Measurements from ENCODE around the gene CYP1A1.

Gene CYP1A1

DNA sequence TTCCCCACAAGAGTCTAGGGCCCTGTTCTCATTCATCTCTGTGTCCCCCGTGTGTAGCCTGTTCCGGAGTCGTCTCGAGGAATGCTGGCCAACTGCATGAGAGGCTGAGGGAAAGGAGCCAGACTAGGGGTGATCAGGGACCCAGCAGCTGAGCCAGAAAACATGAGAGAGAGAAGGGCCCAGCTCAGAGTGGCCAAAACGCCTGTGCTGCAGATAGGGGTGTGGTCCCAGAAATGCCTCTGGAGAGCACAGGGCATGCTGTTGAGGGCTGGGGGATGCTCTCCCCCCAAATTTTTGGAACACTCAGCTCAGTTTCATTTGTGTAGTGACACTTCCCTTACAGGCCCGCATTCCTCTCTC is 37.4 kb upstream of the CYP1A1 start:
- TF ChIP-seq TAF1 (IDR thresholded peaks at IDR 0.05; ENCODE audit: low read depth) = no peak
- no peak for TF ChIP-seq TCF12 (IDR thresholded peaks at IDR 0.05; ENCODE audit: low read depth)
- no peak for TF ChIP-seq YY1 (IDR thresholded peaks at IDR 0.05; ENCODE audit: low read depth)
- TF ChIP-seq CREB1 (IDR thresholded peaks at IDR 0.05; ENCODE audit: low read depth) = no peak
- TF ChIP-seq CEBPB (IDR thresholded peaks at IDR 0.05) = no peak
- TF ChIP-seq EP300 (IDR thresholded peaks at IDR 0.05; ENCODE audit: borderline replicate concordance) = no peak
- no peak for TF ChIP-seq EGR1 (IDR thresholded peaks at IDR 0.05)
- no peak for TF ChIP-seq TEAD4 (IDR thresholded peaks at IDR 0.05)
- TF ChIP-seq NFIC (IDR thresholded peaks at IDR 0.05) = no peak
- TF ChIP-seq, protein P1, sequence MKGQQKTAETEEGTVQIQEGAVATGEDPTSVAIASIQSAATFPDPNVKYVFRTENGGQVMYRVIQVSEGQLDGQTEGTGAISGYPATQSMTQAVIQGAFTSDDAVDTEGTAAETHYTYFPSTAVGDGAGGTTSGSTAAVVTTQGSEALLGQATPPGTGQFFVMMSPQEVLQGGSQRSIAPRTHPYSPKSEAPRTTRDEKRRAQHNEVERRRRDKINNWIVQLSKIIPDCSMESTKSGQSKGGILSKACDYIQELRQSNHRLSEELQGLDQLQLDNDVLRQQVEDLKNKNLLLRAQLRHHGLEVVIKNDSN (IDR thresholded peaks at IDR 0.05) = no peak
- TF ChIP-seq, protein P2, sequence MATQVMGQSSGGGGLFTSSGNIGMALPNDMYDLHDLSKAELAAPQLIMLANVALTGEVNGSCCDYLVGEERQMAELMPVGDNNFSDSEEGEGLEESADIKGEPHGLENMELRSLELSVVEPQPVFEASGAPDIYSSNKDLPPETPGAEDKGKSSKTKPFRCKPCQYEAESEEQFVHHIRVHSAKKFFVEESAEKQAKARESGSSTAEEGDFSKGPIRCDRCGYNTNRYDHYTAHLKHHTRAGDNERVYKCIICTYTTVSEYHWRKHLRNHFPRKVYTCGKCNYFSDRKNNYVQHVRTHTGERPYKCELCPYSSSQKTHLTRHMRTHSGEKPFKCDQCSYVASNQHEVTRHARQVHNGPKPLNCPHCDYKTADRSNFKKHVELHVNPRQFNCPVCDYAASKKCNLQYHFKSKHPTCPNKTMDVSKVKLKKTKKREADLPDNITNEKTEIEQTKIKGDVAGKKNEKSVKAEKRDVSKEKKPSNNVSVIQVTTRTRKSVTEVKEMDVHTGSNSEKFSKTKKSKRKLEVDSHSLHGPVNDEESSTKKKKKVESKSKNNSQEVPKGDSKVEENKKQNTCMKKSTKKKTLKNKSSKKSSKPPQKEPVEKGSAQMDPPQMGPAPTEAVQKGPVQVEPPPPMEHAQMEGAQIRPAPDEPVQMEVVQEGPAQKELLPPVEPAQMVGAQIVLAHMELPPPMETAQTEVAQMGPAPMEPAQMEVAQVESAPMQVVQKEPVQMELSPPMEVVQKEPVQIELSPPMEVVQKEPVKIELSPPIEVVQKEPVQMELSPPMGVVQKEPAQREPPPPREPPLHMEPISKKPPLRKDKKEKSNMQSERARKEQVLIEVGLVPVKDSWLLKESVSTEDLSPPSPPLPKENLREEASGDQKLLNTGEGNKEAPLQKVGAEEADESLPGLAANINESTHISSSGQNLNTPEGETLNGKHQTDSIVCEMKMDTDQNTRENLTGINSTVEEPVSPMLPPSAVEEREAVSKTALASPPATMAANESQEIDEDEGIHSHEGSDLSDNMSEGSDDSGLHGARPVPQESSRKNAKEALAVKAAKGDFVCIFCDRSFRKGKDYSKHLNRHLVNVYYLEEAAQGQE (IDR thresholded peaks at IDR 0.05; ENCODE audit: low read depth) = no peak
- TF ChIP-seq ZBTB7A (IDR thresholded peaks at IDR 0.05; ENCODE audit: low read depth) = no peak
- no peak for TF ChIP-seq FOXM1 (IDR thresholded peaks at IDR 0.05; ENCODE audit: borderline replicate concordance, low read depth)
- no peak for TF ChIP-seq RAD21 (IDR thresholded peaks at IDR 0.05; ENCODE audit: low read depth)

GRCh38 chr15:74758736-74759135 is 33.4 kb upstream of the CYP1A1 start:
- TF ChIP-seq EGR1 (IDR thresholded peaks at IDR 0.05) (no peak), TCF12 (IDR thresholded peaks at IDR 0.05; ENCODE audit: low read depth) (no peak), YY1 (IDR thresholded peaks at IDR 0.05; ENCODE audit: low read depth) (no peak), EP300 (IDR thresholded peaks at IDR 0.05; ENCODE audit: borderline replicate concordance) (no peak), TAF1 (IDR thresholded peaks at IDR 0.05; ENCODE audit: low read depth) (no peak), RAD21 (IDR thresholded peaks at IDR 0.05; ENCODE audit: low read depth) (no peak), TEAD4 (IDR thresholded peaks at IDR 0.05) (no peak), CEBPB (IDR thresholded peaks at IDR 0.05) (no peak), FOXM1 (IDR thresholded peaks at IDR 0.05; ENCODE audit: borderline replicate concordance, low read depth) (no peak)
- TF ChIP-seq, protein P3, sequence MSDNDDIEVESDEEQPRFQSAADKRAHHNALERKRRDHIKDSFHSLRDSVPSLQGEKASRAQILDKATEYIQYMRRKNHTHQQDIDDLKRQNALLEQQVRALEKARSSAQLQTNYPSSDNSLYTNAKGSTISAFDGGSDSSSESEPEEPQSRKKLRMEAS (IDR thresholded peaks at IDR 0.05) = no peak
- TF ChIP-seq, protein P1 (IDR thresholded peaks at IDR 0.05) = no peak
- TF ChIP-seq, protein P2 (IDR thresholded peaks at IDR 0.05; ENCODE audit: low read depth) = no peak

DNA sequence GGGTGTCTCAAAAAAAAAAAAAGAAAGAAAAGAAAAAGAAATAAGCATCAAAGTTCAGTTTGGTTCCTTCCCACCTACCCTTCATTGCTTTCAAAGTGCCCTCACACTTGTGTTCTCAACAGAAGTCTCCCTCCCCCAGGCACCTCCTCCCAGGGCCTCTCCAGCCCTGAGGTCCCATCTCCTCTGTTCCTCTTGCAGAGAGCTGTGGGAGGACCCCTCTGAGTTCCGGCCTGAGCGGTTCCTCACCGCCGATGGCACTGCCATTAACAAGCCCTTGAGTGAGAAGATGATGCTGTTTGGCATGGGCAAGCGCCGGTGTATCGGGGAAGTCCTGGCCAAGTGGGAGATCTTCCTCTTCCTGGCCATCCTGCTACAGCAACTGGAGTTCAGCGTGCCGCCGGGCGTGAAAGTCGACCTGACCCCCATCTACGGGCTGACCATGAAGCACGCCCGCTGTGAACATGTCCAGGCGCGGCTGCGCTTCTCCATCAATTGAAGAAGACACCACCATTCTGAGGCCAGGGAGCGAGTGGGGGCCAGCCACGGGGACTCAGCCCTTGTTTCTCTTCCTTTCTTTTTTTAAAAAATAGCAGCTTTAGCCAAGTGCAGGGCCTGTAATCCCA is 29.4 kb upstream of the CYP1A1 start:
- TF ChIP-seq ZBTB7A (IDR thresholded peaks at IDR 0.05; ENCODE audit: low read depth) (no peak), EP300 (IDR thresholded peaks at IDR 0.05; ENCODE audit: borderline replicate concordance) (no peak), TCF12 (IDR thresholded peaks at IDR 0.05; ENCODE audit: low read depth) (no peak), CEBPB (IDR thresholded peaks at IDR 0.05) (no peak), EGR1 (IDR thresholded peaks at IDR 0.05) (no peak), CREB1 (IDR thresholded peaks at IDR 0.05; ENCODE audit: low read depth) (no peak), TAF1 (IDR thresholded peaks at IDR 0.05; ENCODE audit: low read depth) (no peak), YY1 (IDR thresholded peaks at IDR 0.05; ENCODE audit: low read depth) (no peak), NFIC (IDR thresholded peaks at IDR 0.05) (no peak), RAD21 (IDR thresholded peaks at IDR 0.05; ENCODE audit: low read depth) (no peak), FOXM1 (IDR thresholded peaks at IDR 0.05; ENCODE audit: borderline replicate concordance, low read depth) (no peak), TEAD4 (IDR thresholded peaks at IDR 0.05) (no peak)
- TF ChIP-seq, protein P2 (IDR thresholded peaks at IDR 0.05; ENCODE audit: low read depth) = no peak
- TF ChIP-seq, protein P1 (IDR thresholded peaks at IDR 0.05) = no peak
- TF ChIP-seq, protein P3 (IDR thresholded peaks at IDR 0.05) = no peak

- TF ChIP-seq ZBTB7A (IDR thresholded peaks at IDR 0.05; ENCODE audit: low read depth) (no peak), FOXM1 (IDR thresholded peaks at IDR 0.05; ENCODE audit: borderline replicate concordance, low read depth) (no peak), TEAD4 (IDR thresholded peaks at IDR 0.05) (peak; percentile 54)
These were observed 27.2 kb upstream of the CYP1A1 start for GRCh38 chr15:74752531-74752930.

Data from Ishikawa (cell line).